ENCODE measurements around the gene SORT1.

Gene SORT1

DNA sequence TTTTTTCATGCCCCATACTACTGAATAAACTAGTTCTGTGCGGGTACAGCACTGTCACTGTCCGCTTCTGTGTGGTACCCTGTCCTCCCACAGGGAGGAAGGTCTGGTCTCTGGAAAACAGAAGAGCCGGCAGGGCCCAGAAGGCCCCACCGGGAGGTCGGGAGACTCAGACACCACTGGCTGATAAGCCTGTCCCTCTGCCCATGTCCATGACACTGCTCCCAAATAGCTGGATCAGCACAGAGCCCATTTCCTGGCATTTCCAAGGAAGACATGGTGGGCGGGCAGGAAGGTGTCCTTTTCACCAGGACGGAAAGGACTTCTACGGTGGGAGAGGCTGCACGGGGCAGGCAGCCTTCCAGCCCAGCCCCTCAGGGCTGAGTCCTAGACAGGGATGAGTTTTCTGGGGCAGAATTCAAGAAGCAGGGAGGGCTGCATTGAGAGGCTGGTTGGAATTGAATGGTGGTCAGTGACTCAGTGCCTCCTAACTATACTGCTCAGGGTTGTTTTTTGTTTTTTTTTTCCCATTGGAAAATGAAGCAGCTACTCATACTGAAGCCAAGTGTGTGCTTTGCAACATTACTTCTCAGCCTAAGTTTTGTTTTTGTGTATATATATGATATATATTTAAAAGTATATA lies 121.9 kb downstream of the SORT1 start:
- DNase-seq (ENCODE audit: low read depth, low spot score), result no peak

DNA sequence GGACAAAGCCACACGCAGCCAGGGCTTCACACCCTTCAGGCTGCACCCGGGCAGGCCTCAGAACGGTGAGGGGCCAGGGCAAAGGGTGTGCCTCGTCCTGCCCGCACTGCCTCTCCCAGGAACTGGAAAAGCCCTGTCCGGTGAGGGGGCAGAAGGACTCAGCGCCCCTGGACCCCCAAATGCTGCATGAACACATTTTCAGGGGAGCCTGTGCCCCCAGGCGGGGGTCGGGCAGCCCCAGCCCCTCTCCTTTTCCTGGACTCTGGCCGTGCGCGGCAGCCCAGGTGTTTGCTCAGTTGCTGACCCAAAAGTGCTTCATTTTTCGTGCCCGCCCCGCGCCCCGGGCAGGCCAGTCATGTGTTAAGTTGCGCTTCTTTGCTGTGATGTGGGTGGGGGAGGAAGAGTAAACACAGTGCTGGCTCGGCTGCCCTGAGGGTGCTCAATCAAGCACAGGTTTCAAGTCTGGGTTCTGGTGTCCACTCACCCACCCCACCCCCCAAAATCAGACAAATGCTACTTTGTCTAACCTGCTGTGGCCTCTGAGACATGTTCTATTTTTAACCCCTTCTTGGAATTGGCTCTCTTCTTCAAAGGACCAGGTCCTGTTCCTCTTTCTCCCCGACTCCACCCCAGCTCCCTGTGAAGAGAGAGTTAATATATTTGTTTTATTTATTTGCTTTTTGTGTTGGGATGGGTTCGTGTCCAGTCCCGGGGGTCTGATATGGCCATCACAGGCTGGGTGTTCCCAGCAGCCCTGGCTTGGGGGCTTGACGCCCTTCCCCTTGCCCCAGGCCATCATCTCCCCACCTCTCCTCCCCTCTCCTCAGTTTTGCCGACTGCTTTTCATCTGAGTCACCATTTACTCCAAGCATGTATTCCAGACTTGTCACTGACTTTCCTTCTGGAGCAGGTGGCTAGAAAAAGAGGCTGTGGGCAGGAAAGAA lies 122.9 kb downstream of the SORT1 start:
- DNase-seq (ENCODE audit: low read depth, low spot score), result no peak

DNA sequence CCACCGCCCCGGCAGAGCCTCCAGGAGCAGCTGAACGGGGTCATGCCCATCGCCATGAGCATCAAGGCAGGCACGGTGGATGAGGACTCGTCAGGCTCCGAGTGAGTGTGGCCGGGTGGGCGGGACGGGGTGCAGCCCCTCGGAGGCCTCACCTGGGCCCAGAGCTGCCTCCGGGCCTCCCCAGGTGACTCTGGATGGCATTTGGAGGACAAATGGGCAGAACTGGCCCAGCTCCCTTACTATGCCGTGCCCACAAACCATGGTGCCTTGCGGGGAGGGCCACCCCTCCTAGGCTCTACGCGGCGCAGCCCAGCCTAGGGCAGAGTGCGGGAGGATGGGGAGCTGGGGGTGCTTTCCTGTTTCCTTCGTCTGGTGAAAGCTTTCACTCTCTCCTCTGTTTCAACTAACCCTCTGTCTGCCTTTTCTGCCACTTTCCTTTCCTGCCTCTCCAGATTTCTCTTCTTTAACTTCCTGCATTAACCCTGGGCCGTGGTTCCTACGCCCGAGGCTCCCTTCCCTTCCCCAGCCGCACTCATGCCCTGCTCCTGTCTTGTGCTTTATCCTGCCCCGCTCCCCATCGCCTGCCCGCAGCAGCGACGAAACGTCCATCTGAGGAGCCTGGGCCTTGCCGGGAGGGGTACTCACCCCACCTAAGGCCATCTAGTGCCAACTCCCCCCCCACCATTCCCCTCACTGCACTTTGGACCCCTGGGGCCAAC lies 124.0 kb downstream of the SORT1 start:
- no peak for DNase-seq (ENCODE audit: low read depth, low spot score)

DNA sequence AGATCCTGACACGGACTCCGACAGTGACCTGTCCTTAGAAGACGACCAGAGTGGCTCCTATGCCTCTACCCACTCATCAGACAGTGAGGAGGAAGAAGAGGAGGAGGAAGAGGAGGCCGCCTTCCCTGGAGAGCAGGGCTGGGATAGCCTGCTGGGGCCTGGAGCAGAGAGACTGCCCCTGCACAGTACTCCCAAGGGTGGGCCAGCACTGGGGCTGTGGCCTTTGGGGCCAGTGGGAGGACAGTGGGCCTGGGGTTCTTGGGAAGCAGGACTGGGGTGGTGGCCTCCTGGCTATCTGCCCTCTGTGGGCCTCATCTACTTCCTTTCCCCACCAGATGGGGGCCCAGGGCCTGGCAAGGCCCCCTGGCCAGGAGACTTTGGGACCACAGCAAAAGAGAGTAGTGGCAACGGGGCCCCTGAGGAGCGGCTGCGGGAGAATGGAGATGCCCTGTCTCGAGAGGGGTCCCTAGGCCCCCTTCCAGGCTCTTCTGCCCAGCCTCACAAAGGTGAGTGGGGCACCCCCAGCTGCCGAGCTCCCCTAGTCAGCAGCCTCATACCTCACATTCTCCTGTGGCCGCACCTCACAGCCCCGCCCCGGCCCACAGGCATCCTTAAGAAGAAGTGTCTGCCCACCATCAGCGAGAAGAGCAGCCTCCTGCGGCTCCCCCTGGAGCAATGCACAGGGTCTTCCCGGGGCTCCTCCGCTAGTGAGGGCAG lies 124.7 kb downstream of the SORT1 start:
- no peak for DNase-seq (ENCODE audit: low read depth, low spot score)

DNA sequence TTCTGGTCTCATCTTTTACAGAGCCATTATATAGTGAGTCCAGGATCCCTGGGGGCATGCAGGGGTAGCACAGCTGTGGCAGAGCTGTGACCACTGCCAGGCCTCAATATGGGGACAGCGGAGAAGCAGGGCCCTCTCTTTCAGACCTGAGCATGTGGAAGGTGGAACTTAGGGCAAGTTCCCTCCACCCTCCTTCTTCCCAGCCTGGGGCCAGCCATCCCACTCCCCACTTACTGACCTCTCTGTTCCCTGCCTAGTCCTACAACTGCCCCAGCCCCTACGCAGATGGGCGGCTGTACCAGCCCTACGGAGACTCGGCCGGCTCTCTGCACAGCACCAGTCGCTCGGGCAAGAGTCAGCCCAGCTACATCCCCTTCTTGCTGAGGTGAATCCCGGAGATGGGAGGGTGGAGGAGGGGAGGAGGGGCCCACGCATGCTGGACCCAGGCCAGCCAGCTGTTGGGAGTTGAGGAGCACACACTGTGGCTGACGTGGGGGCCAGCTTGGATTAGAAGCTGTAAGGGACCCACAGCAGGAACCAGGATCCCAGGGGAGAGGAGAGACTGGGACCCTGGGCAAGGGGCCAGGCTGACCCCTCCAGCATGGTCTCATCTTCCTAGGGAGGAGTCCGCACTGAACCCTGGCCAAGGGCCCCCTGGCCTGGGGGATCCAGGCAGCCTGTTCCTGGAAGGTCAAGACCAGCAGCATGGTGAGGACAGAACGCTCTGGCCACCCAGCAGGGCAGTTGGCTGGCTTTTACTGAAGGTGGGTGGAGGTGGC lies 125.5 kb downstream of the SORT1 start:
- DNase-seq (ENCODE audit: low read depth, low spot score), result no peak

DNA sequence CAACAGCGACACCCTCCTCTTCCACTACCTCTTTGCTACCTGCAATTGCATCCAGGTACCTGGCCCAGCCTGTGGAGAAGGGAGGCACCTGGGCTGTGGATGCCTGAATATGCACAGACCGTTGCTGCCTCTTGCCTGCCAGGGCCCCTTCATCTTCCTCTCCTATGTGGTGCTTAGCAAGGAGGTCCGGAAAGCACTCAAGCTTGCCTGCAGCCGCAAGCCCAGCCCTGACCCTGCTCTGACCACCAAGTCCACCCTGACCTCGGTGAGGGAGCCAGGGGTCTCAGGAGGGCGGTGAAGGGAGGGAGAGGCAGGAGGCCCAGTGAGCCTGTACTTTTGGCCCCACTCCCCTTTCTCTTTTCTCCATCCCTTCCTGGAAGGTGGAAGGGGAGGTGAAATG lies 126.3 kb downstream of the SORT1 start:
- DNase-seq (ENCODE audit: low read depth, low spot score), result no peak

DNA sequence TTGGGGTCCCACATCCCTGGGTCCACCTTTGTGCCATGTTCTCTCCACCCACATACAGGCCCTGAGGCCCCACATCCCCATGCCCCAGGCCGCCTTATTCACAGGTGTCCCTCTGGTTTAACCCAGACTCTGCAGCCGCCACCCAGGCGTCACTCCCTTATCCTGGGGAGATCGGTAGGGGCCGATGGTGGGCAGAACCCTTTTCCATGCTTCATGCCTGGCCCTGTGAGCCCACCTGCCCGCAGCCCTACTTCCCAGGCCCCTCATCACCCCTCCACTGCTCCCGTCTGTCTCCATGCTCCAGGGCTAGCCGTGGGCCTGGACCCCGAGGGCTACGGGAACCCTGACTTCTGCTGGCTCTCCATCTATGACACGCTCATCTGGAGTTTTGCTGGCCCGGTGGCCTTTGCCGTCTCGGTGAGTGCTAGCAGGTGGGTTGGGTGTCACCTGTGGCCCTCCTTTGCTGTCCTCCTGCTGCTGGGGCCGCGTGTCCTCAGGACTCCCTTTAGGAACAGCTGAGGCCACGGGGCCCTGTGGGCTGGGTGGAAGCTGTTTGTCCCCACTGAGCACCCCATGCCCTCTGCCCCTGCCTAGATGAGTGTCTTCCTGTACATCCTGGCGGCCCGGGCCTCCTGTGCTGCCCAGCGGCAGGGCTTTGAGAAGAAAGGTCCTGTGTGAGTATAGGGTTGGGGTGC lies 126.9 kb downstream of the SORT1 start:
- DNase-seq (ENCODE audit: low read depth, low spot score), result no peak

DNA sequence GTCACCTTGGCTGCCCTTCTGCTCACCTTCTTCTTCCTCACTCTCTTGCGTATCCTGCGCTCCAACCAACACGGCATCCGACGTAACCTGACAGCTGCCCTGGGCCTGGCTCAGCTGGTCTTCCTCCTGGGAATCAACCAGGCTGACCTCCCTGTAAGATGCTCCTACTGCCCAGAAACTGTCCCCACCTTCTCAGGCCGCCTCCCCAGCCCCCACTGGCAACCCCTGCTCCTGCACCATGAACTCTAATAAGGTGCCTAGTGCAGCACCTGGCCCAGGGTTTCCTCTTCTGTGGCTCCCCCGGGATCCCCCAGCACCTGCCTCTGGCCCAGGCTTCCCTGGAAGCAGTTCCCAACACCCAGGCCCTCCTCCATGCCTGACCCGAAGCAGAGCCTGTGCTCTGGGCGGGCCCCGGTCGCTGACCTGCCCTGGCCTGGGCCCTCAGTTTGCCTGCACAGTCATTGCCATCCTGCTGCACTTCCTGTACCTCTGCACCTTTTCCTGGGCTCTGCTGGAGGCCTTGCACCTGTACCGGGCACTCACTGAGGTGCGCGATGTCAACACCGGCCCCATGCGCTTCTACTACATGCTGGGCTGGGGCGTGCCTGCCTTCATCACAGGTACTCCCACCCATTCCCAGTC lies 127.6 kb downstream of the SORT1 start:
- DNase-seq (ENCODE audit: low read depth, low spot score), result no peak

DNA sequence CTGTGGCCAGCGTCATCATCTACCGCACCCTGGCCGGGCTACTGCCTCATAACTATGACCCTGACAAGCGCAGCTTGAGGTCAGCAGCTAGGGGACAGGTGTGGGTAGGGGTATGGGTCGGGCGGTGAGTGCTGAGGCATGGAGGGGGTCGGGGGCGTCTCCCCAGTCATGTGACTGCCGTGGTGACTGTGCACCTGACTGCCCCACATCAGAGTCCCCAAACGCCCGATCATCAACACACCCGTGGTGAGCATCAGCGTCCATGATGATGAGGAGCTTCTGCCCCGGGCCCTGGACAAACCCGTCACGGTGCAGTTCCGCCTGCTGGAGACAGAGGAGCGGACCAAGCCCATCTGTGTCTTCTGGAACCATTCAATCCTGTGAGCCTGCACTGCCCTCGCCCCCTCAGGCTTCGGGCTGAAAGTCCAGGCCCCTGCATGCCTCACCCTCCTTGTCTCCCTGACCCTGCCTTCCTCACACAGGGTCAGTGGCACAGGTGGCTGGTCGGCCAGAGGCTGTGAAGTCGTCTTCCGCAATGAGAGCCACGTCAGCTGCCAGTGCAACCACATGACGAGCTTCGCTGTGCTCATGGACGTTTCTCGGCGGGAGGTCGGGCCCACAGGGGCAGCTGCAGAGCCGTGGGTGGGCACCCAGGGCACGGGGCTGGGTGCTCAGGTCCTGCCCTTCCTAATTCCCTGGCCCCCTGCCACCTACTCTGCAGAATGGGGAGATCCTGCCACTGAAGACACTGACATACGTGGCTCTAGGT lies 128.3 kb downstream of the SORT1 start:
- no peak for DNase-seq (ENCODE audit: low read depth, low spot score)

DNA sequence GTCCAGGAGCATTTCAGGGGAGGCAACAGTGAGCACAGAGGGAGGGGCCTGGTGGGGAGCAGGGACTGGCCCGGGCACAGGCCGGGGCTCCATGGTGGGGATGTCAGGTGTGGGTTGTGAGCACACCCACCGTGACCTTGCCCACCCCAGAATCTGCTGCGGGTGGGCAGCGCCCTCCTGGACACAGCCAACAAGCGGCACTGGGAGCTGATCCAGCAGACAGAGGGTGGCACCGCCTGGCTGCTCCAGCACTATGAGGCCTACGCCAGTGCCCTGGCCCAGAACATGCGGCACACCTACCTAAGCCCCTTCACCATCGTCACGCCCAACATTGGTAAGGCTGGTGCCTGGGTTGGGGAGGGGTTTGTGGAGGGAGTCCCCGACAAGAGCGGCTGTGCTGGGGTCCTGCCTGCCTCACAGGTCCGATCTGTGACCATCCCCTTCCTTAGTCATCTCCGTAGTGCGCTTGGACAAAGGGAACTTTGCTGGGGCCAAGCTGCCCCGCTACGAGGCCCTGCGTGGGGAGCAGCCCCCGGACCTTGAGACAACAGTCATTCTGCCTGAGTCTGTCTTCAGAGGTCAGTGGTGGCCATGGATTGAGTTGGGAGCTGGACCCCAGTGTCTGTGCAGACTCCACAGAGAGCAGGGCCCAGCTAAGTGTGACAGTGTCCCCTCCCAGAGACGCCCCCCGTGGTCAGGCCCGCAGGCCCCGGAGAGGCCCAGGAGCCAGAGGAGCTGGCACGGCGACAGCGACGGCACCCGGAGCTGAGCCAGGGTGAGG lies 129.1 kb downstream of the SORT1 start:
- no peak for DNase-seq (ENCODE audit: low read depth, low spot score)

DNA sequence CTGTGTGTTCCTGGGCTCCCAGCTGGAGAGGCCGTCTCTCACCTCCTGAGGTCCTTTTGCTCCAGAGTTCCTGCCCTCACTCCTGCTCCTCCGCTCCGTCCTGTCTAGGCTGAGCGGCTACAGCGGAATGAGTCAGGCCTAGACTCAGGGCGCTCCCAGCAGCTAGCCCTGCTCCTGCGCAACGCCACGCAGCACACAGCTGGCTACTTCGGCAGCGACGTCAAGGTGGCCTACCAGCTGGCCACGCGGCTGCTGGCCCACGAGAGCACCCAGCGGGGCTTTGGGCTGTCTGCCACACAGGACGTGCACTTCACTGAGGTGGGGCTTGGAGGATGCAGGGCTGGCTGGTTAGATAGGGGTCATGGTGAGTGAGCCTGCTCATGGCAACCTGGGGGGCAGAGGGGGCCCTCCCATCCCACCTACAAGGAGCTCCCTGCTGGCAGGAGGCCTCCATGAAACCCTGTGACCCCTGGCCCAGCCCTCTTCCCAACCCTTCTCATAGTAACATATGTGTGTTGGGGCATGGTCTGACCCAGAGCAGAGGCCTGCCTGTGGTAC lies 129.9 kb downstream of the SORT1 start:
- no peak for DNase-seq (ENCODE audit: low read depth, low spot score)

DNA sequence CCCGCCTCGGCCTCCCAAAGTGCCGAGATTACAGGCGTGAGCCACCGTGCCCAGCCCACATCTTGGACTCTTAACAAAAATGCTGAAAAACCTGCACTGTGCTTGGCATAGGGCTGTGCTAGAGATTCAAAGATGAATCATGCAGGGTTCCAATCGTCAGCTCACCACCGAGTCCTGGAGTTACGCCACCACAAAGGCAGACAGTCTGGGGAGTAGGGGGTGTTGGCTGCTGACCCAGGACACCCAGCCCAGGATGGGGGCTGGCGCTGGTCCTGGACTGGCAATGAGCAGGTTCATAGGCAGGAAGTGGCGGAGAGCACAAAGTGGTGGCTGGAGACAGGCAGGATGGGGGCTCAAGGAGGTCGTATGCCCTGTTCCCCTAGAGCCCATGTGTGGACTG lies 130.8 kb downstream of the SORT1 start:
- no peak for DNase-seq (ENCODE audit: low read depth, low spot score)

DNA sequence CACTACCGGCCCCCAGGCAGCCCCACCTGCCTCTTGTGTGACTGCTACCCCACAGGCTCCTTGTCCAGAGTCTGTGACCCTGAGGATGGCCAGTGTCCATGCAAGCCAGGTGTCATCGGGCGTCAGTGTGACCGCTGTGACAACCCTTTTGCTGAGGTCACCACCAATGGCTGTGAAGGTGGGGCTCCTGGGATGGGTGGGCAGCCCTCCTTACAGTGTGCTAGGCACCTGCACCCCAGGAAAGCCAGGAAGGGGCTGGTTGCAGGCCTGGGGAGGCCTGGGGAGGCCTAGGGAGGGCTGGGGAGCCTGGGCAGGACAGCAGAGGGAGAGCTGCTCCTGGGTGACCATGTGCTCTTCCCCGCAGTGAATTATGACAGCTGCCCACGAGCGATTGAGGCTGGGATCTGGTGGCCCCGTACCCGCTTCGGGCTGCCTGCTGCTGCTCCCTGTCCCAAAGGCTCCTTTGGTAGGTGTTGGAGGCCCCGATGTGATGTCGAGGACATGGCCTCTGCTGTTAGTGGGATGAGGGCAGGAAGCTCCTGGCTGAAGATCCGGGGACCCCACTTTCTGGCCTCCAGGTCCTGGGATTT lies 131.9 kb downstream of the SORT1 start:
- no peak for DNase-seq (ENCODE audit: low read depth, low spot score)

DNA sequence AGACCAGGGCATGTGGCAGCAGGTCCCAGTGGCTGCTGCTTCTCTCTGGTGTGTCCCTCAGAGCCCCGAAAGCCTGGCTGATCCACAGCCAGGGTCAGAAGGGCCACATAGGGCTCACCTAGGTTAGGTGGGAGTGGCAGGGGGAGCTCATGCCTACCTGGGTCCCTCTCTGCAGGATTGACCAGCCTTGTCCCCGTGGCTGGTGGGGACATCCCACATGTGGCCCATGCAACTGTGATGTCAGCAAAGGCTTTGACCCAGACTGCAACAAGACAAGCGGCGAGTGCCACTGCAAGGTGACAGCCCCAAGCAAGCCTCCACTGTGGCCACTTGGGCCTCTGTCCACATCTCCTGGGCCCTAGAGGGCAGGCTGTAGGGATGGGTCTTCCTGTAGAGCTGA lies 132.7 kb downstream of the SORT1 start:
- no peak for DNase-seq (ENCODE audit: low read depth, low spot score)

DNA sequence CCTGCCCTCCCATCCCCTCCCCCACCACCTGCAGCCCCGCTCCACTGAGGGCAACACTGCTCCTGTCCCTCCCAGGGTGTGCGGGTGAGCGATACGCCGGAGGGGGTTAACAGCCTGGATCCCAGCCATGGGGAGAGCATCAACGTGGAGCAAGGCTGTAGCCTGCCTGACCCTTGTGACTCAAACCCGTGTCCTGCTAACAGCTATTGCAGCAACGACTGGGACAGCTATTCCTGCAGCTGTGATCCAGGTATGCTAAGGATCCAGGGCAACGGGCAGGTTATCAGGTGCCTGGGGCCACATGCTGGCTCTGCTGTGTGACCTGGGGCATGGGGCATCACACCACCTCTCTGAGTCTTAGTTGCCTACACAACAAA lies 133.4 kb downstream of the SORT1 start:
- DNase-seq (ENCODE audit: low read depth, low spot score), result no peak

DNA sequence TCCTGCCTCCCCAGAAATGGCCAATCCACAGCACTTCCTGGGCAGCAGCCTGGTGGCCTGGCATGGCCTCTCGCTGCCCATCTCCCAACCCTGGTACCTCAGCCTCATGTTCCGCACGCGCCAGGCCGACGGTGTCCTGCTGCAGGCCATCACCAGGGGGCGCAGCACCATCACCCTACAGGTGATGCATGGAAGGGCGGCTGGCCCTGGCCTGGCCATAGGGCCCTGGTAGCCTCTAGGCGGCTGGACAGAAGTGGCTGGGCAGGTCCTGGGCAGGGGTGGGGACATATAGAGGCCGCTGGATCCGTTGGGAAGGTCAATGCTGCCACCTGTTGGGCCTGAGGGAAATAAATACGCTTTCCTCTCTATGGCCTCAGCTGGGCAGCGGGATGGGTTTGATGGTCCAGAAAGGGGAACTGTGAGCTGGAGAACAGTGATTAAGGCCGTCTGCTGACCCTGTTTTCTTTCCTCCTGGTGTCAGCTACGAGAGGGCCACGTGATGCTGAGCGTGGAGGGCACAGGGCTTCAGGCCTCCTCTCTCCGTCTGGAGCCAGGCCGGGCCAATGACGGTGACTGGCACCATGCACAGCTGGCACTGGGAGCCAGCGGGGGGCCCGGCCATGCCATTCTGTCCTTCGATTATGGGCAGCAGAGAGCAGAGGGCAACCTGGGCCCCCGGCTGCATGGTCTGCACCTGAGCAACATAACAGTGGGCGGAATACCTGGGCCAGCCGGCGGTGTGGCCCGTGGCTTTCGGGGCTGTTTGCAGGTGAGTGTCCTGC lies 133.9 kb downstream of the SORT1 start:
- peak; percentile 68 for DNase-seq (ENCODE audit: low read depth, low spot score)

DNA sequence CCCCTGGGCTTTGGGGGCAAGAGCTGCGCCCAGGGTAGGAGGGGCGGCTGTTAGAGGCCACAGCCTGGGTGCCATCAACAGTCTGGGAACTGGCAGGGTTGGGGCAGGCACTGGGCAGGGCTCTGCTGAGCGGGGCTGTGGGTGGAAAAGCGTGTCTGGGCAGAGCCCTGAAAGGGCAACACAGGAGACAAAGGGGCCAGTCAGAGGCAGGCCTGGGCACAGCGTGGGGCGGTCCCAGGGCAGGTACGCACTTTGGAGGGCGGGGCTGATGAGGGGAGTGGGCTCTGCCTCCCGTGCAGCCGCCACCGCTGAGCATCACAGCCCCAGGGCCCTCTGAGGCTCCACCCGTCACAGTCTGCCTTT lies 134.5 kb downstream of the SORT1 start:
- no peak for DNase-seq (ENCODE audit: low read depth, low spot score)
